Dendritic cell treated with granulocyte-macrophage colony-stimulating factor and Interleukin-4, amounts not matched to agents 40 ng/mL and 50 ng/mL, for 4 days (primary cell): Measurements from ENCODE around the gene GAB3.
"Not testable (repeated sequence)": the region's sequence is repeated elsewhere in the genome, so short reads cannot be mapped to it uniquely, and the experiment has no call there.

Source experiments
- H3K27ac Mint-ChIP-seq: one replicate; pipeline ENCODE4 v1.8.0; 2022; ENCODE audit warnings: mild to moderate bottlenecking, mixed read lengths
- H3K27me3 Mint-ChIP-seq: one replicate; pipeline ENCODE4 v1.8.0; 2022; ENCODE audit warnings: mild to moderate bottlenecking, mixed read lengths
- H3K36me3 Mint-ChIP-seq: one replicate; pipeline ENCODE4 v1.8.0; 2022; ENCODE audit warnings: low read depth, mixed read lengths
- H3K4me1 Mint-ChIP-seq: one replicate; pipeline ENCODE4 v1.8.0; 2022; ENCODE audit warnings: low read depth, mixed read lengths
- H3K4me3 Mint-ChIP-seq: one replicate; pipeline ENCODE4 v1.8.0; 2022; ENCODE audit warnings: mild to moderate bottlenecking, moderate library complexity, mixed read lengths
- H3K9me3 Mint-ChIP-seq: one replicate; pipeline ENCODE4 v1.8.0; 2022; ENCODE audit warnings: mixed read lengths
- intact Hi-C: fragments of 100-400 bp; cut with micrococcal nuclease; formaldehyde crosslinking; loops from one replicate; pipeline ENCODE4 v1.15.0; 2022

Gene GAB3

DNA sequence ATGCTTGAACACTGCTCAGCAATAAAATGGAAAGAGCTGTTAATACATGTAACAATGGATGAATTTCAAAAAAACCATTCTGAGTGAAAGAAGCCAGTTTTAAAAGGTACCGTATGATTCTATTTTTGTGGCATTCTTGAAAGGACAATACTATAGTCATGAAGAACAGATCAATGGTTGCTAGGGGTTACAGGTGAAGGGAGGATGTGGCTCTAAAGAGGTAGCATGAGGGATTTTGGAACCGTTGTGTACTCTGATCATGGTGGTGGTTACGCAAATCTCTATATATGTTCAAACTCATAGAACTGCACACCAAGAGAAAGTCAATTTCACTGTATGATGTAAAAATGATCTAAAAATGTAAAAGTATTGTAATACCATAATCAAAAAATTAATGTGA is 57.5 kb downstream of the GAB3 start:
- H3K9me3 Mint-ChIP-seq, result no peaks in the 10 kb centered on the region
- peaks cover 31% of the 10 kb centered on the region for H3K4me1 Mint-ChIP-seq
- H3K27ac Mint-ChIP-seq, result no peak overlapping the region
- intact Hi-C loops, result no loop called here
- no peaks in the 10 kb centered on the region for H3K27me3 Mint-ChIP-seq
- peaks cover 78% of the 10 kb centered on the region for H3K36me3 Mint-ChIP-seq
- no peak overlapping the region for H3K4me3 Mint-ChIP-seq

DNA sequence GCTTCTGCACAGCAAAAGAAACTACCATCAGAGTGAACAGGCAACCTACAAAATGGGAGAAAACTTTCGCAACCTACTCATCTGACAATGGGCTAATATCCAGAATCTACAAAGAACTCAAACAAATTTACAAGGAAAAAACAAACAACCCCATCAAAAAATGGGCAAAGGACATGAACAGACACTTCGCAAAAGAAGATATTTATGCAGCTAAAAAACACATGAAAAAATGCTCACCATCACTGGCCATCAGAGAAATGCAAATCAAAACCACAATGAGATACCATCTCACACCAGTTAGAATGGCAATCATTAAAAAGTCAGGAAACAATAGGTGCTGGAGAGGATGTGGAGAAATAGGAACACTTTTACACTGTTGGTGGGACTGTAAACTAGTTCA is 60.4 kb downstream of the GAB3 start:
- H3K4me3 Mint-ChIP-seq, H3K27ac Mint-ChIP-seq, H3K9me3 Mint-ChIP-seq, H3K4me1 Mint-ChIP-seq, intact Hi-C loops, H3K27me3 Mint-ChIP-seq: not testable (repeated sequence)
- H3K36me3 Mint-ChIP-seq, result peaks cover 69% of the 10 kb centered on the region

DNA sequence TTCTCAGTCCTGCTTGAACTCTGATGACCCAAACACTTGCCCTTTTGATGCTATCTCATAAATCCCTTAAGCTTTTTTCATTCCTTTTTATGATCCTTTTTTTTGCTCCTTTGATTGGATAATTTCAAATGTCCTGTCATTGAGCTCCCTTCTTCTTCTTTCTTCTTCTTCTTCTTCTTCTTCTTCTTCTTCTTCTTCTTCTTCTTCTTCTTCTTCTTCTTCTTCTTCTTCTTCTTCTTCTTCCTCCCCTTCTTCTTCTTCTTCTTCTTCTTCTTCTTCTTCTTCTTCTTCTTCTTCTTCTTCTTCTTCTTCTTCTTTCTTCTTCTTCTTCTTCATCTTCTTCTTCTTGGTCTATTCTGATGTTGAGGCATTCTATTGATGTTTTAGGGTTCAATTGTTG is 78.8 kb downstream of the GAB3 start:
- H3K27me3 Mint-ChIP-seq, H3K4me3 Mint-ChIP-seq, H3K4me1 Mint-ChIP-seq, H3K27ac Mint-ChIP-seq, intact Hi-C loops: not testable (repeated sequence)
- peaks cover 43% of the 10 kb centered on the region for H3K36me3 Mint-ChIP-seq
- H3K9me3 Mint-ChIP-seq, result peaks cover 49% of the 10 kb centered on the region

DNA sequence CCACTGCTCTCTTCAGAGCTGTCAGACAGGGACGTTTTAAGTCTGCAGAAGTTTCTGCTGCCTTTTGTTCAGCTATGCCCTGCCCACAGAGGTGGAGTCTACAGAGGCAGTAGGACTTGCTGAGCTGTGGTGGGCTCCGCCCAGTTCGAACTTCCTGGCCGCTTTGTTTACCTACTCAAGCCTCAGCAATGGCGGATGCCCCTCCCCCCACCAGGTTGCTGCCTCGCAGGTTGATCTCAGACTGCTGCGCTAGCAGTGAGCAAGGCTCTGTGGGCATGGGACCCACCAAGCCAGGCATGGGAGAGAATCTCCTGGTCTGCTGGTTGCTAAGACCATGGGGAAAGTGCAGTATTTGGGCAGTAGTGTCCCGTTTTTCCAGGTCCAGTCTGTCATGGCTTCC is 80.0 kb downstream of the GAB3 start:
- peaks cover 33% of the 10 kb centered on the region for H3K36me3 Mint-ChIP-seq
- peaks cover 49% of the 10 kb centered on the region for H3K9me3 Mint-ChIP-seq
- H3K27ac Mint-ChIP-seq, H3K27me3 Mint-ChIP-seq, intact Hi-C loops, H3K4me3 Mint-ChIP-seq, H3K4me1 Mint-ChIP-seq: not testable (repeated sequence)

DNA sequence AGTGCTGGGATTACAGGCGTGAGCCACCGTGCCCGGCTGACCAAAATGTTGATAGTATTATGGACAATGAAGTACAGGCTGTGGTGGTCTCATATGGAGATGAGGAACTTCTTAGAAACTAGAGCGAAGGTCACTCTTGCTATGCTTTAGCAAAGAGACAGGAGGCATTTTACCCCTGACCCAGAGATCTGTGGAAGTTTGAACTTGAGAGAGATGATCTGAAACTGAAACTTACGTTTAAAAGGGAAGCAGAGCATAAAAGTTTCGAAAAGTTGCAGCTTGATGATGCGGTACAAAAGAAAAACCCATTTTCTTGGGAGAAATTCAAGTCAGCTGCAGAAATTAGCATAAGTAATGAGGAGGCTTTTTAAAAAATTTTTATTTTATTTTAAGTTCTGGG is 89.0 kb downstream of the GAB3 start:
- Mint-ChIP-seq H3K9me3 (peaks cover 8% of the 10 kb centered on the region), H3K36me3 (no peaks in the 10 kb centered on the region), H3K4me1 (no peaks in the 10 kb centered on the region), H3K4me3 (no peak overlapping the region), H3K27me3 (peaks cover 3% of the 10 kb centered on the region), H3K27ac (no peak overlapping the region)
- intact Hi-C loops, result no loop called here

DNA sequence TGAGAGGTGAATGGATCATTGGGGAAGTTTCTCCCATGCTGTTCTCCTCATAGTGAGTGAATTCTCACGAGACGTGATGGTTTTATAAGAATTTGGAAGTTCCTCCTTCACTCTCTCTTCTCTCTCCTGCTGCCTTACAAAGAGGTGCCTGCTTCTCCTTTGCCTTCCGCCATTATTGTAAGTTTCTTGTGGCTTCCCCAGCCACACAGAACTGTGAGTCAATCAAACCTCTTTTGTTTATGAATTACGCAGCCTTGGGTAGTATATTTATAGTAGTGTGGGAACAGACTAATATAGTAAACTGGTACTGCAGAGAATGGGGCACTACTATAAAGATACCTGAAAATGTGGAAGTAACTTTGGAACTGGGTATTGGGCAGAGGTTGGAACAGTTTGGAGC is 89.7 kb downstream of the GAB3 start:
- Mint-ChIP-seq H3K9me3 (peaks cover 8% of the 10 kb centered on the region), H3K4me1 (no peaks in the 10 kb centered on the region), H3K27ac (no peak overlapping the region), H3K36me3 (no peaks in the 10 kb centered on the region), H3K4me3 (no peak overlapping the region), H3K27me3 (no peaks in the 10 kb centered on the region)
- intact Hi-C loops, result no loop called here

DNA sequence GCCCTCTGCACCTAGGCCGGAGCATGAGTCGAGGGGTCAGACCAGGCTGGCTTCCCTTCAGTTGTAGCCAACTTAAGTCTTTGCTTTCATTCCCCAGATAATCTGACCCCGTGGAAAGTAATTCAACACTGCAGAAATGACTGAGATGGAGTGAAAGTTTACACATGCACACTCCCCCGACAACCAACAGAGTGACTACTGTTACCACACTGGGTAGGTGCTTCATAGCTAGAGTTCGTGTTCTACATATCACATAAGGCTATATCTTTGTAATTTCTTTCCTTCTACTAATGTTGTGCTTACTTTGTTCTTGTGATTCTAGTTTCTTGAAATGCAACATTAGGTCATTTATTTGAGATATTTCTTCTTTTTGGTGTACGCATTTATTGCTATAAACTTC is 90.3 kb downstream of the GAB3 start:
- intact Hi-C loops, result no loop called here
- Mint-ChIP-seq H3K4me3 (no peak overlapping the region), H3K4me1 (no peaks in the 10 kb centered on the region), H3K27me3 (no peaks in the 10 kb centered on the region), H3K36me3 (no peaks in the 10 kb centered on the region), H3K9me3 (peaks cover 8% of the 10 kb centered on the region), H3K27ac (no peak overlapping the region)

DNA sequence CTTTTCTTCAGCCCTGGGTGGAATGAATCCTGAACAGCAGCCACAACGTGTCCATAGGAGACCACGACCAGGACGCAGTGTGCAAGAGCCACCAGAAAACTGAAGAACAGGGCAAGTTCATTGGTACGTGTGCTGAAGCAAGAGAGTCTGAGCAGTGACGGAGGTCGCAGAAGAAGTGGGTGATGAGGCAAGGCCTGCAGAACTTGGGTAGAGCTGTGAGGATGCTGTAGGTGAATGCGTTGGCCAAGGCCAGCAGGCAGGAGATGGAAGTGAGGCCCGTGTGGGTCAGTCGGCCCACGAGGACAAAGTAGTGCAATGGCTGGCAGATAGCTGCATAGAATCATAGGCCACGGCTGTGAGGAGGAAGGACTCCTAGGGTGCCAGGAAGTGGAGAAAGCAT is 91.9 kb downstream of the GAB3 start:
- Mint-ChIP-seq H3K4me1 (no peaks in the 10 kb centered on the region), H3K4me3 (no peak overlapping the region), H3K27me3 (peaks cover 4% of the 10 kb centered on the region), H3K27ac (no peak overlapping the region), H3K36me3 (no peaks in the 10 kb centered on the region), H3K9me3 (peaks cover 8% of the 10 kb centered on the region)
- intact Hi-C loops, result no loop called here

DNA sequence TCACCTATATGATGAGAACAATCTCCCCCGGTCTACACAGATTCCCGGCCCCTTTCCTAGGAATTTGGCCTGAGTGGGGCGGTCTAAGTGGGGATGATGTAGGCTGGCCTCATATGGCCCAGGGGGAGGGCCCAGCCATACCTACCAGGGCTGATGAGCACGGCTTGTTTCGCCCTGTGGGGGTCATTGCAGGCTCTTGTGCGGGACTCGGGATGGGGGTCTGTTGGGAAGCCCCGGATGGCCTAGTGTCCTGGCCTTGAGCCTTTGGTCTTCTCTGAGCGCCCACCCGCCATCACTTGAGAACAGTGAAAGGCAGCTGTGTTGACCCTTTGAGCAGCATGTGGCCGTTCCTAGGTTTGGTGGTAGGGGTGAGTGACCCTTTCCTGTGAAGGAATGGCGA is 92.7 kb downstream of the GAB3 start:
- H3K27me3 Mint-ChIP-seq, result peaks cover 4% of the 10 kb centered on the region
- no peak overlapping the region for H3K4me3 Mint-ChIP-seq
- H3K4me1 Mint-ChIP-seq, result no peaks in the 10 kb centered on the region
- intact Hi-C loops, result no loop called here
- no peaks in the 10 kb centered on the region for H3K36me3 Mint-ChIP-seq
- H3K27ac Mint-ChIP-seq, result no peak overlapping the region
- H3K9me3 Mint-ChIP-seq, result peaks cover under 1% of the 10 kb centered on the region

DNA sequence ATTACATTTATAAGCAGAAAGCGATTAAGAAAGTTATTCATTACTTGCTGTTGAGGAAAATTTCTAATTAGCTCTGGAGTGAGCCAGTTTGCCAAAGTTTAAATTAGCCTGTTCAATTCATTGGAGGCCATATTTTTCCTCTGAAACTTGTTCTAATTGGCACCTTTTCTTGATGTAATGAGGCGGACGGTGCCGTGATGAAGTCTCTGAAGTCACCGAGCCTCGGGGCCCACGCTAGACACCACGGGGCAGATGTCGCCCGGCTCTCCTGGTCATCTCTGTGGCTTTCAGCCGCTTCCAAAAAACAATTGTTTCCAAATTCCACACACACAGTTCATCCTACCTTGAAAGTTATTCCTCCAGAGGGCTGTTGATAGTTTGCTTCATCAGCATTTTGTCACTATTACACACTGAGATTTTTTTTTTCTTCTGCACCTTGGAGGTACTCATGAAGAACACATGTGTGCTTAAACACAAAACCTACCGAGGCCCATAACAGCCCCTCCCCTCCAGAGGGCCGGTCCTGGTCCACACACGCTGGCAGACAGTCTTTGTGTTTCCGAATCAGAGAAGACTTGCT is 93.6 kb downstream of the GAB3 start:
- Mint-ChIP-seq H3K4me3 (no peak overlapping the region), H3K27me3 (peaks cover 4% of the 10 kb centered on the region), H3K27ac (no peak overlapping the region), H3K36me3 (no peaks in the 10 kb centered on the region), H3K9me3 (no peaks in the 10 kb centered on the region), H3K4me1 (no peaks in the 10 kb centered on the region)
- intact Hi-C loops, result no loop called here

DNA sequence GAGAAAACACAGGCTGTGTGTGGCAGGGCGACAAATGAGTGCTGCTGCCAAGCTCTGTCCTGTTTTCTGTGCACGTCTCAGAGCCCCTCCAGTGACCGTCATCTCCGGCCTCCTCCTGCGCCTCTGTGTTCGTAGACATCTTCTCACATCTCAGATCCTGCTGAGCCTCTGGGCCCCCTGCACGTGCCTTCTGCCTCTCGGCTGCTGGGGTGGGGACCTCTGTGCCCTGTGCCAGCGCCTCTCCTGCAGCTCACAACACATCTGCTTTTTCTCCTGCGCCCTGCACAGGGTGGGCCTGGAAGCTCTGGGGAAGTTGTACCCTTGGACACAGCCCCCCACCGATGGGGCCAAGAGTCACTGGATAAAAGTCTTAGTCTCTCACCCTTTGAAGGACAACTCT is 95.1 kb downstream of the GAB3 start:
- Mint-ChIP-seq H3K4me3 (no peak overlapping the region), H3K27me3 (peaks cover 6% of the 10 kb centered on the region), H3K4me1 (peaks cover 3% of the 10 kb centered on the region), H3K27ac (no peak overlapping the region), H3K36me3 (no peaks in the 10 kb centered on the region), H3K9me3 (no peaks in the 10 kb centered on the region)
- intact Hi-C loops, result no loop called here

DNA sequence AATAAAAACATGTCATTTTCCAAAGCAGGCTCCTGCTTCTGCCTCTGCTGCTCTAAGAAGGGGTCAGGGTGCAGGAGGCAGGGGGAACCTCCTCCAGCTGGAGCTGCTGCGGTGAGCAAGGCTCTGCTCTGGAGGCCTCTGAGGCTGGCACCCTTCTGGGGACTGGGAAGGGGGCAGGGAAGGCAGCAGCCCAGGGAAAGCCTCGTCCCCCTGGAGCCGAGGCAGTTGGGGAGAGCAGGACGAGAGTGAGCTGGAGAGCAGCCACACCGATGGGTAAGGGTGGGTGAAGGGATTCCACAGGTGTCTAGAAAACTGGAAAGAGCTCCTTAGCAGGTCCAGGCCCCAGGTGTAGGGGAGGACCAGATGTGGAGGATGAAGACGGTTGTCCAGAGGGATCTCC is 95.5 kb downstream of the GAB3 start:
- H3K27ac Mint-ChIP-seq, result no peak overlapping the region
- no peak overlapping the region for H3K4me3 Mint-ChIP-seq
- intact Hi-C loops, result no loop called here
- no peaks in the 10 kb centered on the region for H3K36me3 Mint-ChIP-seq
- peaks cover 6% of the 10 kb centered on the region for H3K27me3 Mint-ChIP-seq
- H3K4me1 Mint-ChIP-seq, result peaks cover 7% of the 10 kb centered on the region
- no peaks in the 10 kb centered on the region for H3K9me3 Mint-ChIP-seq

DNA sequence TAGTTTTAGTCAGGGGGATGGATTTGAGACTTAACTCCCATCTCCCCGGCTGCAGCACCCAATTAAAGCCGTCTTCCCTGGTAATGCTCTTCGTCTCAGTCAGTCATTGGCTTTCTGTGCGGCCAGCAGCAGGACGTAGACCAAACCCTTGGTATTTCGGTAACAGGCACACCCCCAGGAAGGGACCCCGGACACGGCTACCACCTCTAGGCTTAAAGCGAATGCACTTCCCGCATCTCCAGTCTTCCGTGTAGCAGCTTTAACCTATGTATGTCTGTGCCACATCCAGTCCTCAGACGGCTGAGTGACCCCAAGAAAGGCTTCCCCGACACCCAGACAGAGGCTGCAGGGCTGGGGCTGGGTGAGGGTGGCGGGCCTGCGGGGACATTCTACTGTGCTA is 96.0 kb downstream of the GAB3 start:
- intact Hi-C loops, result no loop called here
- Mint-ChIP-seq H3K9me3 (no peaks in the 10 kb centered on the region), H3K27ac (no peak overlapping the region), H3K4me3 (no peak overlapping the region), H3K4me1 (peaks cover 11% of the 10 kb centered on the region), H3K27me3 (peaks cover 6% of the 10 kb centered on the region), H3K36me3 (no peaks in the 10 kb centered on the region)

DNA sequence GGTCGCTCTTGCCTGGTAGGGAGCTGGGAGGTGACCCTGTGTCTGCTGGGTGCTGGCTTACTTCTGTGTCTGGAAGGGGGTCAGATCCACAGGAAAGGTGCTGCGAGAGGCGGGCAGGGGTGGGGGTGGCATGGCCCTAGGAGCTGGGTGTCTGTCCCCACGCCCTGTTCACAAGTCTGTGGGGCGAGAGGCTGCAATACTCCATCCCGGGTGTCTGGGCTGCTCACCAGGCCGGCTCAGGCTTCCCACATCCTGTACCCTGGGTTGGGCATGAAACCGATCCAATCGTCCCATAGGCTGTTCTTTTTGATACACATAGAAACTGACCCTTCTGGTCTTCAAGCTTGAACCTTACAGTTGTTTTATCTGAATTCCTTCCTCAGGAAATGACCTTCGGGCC is 96.5 kb downstream of the GAB3 start:
- Mint-ChIP-seq H3K4me3 (no peak overlapping the region), H3K36me3 (no peaks in the 10 kb centered on the region), H3K4me1 (peaks cover 17% of the 10 kb centered on the region), H3K27me3 (peaks cover 6% of the 10 kb centered on the region), H3K9me3 (no peaks in the 10 kb centered on the region), H3K27ac (no peak overlapping the region)
- intact Hi-C loops, result no loop called here

DNA sequence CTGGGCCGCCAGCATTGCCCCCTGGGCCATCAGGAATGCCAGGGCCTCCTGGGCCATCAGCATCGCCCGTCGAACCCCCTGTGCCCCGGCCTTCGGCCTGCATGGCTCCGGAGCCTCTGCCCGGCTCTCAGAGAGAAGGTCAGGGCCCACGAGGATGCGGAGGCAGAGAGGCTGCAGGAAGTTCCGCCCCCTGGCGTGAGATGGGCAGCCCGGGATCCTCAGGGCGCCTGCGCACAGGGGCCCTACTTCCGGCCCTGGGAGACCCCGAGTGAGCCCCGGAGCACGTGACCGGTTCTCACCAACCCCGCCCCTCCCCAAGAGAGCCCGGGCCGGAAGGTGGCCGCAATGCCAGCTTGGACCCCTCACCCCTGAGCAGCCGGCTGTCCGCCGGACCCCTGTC is 97.5 kb downstream of the GAB3 start, which contains the start of gene CTAG2:
Gene CTAG2, minus strand, starts transcription at position 167 of the 400 bp plus-strand sequence. Its CDS starts 64 bp downstream, at position 103.
- H3K9me3 Mint-ChIP-seq, H3K27ac Mint-ChIP-seq, H3K36me3 Mint-ChIP-seq, intact Hi-C loops, H3K4me3 Mint-ChIP-seq, H3K27me3 Mint-ChIP-seq: not testable (repeated sequence)
- peaks cover 23% of the 10 kb centered on the region for H3K4me1 Mint-ChIP-seq
